CD4-positive, alpha-beta T cell treated with Interleukin-2 at 100 ng/mL for 4 hours (primary cell): Measurements from ENCODE around the gene SPATA21.
A peak's percentile ranks its signal among the peaks of the same experiment; 100 is the strongest.

Experiments used
- DNase-seq: peaks from one replicate; pipeline ENCODE4 v3.0.0-alpha.2; 2020; ENCODE audit warnings: low spot score

Gene SPATA21

DNA sequence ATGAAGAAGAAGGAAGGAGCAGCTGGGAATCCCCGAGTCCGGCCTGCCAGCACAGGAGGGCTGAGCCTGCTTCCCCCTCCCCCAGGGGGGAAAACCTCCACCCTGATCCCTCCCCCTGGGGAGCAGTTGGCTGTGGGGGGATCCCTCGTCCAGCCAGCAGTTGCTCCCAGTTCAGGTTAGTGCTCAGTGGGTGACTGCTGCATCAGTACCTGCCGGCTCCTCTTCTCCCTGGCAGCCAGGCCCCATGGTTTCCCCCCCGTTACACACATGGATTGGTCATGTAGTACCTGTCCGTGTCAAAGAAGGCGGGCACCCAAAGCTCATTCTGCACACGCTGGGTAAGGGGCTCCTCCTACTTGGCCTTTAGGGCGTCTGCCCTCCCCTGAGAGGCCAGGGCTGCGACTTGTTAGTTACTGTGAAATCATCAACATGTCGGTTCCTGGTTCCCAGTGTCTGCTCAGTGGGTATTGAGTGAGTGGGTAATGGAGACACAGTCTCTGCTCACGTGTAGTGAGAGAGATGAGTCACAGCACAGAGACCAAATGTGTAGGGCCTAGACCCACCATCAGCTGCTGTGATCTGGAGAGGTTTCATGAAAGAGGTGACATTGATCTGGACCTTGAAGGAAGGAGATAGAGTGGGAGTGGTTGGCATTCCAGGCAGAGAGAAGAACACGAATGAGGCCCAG is 14.8 kb upstream of the SPATA21 start:
- DNase-seq = no peak

GRCh38 chr1:16450863-16451481 is 13.7 kb upstream of the SPATA21 start:
- DNase-seq = no peak

DNA sequence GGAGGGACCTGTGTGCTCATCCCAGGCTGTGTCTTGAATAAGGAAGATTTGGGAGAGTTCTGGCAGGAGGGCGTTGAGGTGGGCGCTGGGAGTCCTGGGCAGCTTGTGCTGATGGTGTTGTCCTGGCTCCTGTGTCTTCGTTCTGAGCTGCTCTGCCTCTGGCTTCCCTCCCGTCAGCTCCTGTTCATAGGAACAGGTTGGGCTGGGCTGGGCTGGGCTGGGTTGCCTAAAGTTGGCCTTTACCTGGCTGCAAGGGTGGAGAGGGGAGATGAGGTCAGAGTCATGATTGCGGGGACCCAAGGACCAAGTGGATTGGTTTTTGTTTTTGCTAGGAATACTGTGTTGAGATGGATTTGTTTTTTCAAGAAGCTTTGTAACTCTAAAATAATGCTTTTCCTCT is 12.4 kb upstream of the SPATA21 start:
- no peak for DNase-seq

DNA sequence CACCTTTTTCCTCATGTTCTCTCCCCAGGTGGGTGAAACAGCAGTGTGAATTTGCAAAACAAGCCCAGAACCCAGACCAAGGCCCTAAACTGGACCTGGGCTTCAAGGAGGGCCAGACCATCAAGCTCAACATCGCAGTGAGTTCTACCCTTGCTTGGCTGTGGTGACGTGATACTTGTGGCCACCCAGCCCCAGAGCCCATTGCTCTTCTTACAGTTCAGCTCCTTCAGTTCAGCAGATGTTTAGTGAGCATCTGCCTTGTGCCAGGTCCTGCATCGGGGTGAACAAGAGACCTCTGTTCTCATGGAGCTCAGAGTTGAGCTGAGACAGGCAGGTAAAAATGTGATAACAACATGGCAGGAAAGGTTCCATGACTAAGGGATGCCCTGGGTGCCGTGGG is 11.8 kb upstream of the SPATA21 start:
- no peak for DNase-seq

GRCh38 chr1:16447641-16448040 is 10.4 kb upstream of the SPATA21 start:
- DNase-seq = no peak

DNA sequence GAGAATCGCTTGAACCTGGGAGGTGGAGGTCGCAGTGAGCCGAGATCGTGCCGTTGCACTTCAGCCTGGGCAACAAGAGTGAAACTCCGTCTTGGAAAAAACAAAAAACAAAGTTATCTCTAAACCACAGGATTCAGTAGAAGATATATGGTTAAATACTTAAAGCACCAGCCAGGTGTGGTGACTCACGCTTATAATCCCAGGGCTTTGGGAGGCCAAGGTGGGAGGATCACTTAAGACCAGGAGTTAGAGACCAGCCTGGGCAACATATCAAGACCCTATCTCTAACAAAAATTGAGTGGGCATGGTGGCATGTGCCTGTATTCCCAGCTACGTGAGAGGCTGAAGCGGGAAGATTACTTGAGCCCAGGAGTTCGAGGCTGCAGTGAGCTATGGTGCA is 8.9 kb upstream of the SPATA21 start:
- DNase-seq = no peak

GRCh38 chr1:16445052-16445451 is 7.8 kb upstream of the SPATA21 start:
- no peak for DNase-seq

DNA sequence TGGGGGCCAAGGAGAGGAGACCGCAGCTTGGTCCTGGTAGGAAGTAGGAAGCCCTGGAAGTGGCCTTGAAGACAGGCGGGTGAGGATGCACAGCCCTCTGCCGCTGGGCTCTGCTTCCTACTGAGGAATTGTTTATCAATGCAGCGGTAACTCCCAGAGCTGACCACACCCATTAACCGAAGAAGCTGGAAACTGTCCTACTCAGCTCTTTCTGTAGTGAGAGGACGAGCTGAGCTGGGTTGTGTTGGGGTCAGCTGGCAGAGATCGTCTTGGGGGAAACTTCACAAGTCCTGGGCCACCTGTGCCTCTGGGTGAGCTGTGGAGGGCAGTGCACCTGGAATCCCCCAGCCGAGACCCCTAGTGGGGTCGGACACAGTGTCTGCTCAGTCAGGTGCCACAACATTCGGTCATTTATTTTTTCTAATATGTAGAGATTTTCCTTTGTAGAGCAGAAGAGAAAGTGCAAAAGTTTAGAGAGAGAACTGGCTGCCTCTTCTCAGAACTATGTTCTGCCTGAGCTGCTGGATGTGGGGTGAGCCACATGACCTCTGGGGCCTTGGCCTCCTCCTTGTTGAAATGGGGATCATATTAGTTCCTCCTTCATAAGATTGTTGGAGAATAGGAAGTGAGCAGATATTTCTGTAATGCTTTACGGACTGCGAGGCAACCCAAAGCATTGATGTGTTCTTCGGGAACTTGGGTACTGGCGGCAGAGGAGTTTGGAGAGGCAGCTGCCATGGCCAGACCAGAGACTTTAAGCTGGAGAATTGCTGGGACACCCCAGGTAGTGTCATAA is 6.9 kb upstream of the SPATA21 start:
- DNase-seq = no peak

DNA sequence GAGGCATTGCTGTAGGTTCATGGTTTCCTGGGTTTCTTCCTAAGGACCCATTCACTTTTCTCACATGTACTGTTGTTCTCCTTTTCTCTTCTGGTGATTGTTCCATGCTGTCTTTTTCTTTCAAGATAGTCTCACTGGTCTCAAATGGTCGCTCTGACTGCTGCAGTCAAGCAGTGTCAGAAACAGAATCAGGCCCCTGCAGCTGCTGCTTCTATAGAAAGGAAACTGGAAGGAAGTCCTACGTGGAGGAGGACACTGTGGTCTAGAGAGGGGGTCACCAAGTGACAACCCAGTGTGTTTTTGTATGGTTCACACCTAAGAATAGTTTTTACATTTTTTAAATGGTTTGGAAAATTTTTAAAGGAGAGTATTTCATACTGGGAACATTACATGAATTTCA is 5.7 kb upstream of the SPATA21 start:
- no peak for DNase-seq

- peak; percentile 23 for DNase-seq
Observed at GRCh38 chr1:16442265-16442664, 5.0 kb upstream of the SPATA21 start.

DNA sequence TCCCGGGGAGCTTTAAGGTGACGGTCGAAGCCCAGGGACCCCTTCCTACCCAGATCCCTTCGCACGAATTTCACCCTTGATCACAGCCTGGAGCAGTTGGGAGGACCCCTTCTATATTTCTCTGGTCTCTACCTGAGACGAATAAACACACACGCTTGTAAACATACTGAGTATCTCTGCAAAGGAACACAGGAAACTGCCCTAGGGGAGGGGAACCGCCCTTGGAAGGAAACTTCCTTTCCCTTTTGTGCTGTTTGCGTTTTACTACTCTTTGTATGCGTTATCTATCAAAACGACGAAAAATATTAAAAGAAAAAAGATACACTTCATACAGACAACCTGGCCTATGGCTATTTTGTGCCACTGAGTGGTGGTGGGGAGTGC is 4.0 kb upstream of the SPATA21 start:
- no peak for DNase-seq

DNA sequence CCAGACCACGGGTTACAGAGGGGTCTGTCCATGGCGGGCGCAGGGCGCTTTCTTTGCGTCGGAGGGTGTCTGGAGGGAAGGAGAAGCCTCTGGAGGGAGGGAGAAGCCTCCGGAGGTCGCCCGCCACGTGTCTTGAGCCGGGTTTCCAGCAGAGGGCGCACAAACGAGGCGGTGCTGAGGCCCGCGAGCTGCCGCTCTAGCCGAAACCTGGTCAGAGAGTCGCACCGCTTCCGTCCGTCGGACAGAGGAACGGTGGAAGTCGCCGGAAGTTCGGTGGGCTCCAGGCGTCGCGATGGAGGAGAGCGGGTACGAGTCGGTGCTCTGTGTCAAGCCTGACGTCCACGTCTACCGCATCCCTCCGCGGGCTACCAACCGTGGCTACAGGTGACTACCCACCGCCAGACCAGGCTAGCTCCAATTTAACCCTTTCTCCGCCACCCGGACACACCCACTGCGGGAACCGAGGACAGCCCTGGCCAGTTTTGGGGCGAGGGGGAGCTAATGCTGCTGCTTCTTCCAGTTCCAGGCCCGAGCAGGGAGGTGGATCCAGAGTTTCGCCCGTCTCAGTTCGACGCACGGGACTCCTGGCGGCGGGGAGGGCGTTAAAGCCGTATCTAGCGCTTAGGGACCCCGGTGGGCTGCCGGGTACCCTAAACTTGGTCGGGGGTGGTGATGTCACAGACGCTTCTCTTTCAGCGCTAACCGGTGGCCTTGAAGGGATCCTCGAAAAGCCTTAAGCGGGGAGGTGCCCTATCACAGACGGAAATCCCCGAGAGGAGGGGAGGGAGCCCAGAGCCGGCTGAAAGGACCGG is 3.5 kb upstream of the SPATA21 start, which contains the start of gene NECAP2:
Gene NECAP2 (plus strand): TSS at position 255 of the 812 bp plus-strand sequence. CDS start 38 bp downstream, at position 293.
- peak; percentile 93 for DNase-seq

GRCh38 chr1:16440131-16440469 is 2.9 kb upstream of the SPATA21 start:
- no peak for DNase-seq

GRCh38 chr1:16438924-16439323 is 1.7 kb upstream of the SPATA21 start:
- DNase-seq = no peak

GRCh38 chr1:16438516-16438915 is 1.3 kb upstream of the SPATA21 start:
- no peak for DNase-seq

DNA sequence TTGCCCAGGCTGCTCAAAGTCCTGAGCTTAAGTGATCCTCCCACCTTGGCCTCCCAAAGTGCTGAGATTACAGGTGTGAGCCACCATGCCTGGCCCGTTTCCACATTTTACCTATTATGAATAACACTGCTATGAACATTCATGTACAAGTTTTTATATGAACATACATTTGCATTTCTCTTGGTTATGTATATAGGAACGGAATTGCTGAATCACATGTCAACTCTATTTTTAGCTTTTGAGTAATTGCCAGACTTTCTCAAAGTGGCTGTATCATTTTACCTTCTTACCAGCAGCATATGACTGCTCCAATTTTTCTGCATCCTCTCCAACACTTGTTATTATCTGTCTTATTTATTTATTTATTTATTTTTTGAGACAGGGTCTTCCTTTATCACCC is 2.7 kb downstream of the SPATA21 start:
- DNase-seq = no peak

DNA sequence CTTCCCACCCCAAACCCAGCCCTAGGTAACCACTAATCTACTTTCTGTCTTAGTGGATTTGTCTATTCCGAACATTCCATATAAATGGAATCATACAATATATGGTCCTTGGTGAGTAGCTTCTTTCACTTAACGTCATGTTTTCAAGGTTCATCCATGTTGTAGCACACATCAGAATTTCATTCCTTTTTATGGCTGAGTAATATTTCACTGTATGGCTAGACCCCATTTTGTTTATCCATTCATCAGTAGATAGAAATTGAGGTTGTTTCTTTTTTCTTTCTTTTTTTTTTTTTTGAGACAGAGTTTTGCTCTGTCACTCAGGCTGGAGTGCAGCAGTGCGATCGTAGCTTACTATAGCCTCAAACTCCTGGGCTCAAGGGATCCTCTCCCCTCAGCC is 3.2 kb downstream of the SPATA21 start:
- DNase-seq = no peak

- no peak for DNase-seq
Observed at GRCh38 chr1:16433030-16433429, 4.2 kb downstream of the SPATA21 start.

DNA sequence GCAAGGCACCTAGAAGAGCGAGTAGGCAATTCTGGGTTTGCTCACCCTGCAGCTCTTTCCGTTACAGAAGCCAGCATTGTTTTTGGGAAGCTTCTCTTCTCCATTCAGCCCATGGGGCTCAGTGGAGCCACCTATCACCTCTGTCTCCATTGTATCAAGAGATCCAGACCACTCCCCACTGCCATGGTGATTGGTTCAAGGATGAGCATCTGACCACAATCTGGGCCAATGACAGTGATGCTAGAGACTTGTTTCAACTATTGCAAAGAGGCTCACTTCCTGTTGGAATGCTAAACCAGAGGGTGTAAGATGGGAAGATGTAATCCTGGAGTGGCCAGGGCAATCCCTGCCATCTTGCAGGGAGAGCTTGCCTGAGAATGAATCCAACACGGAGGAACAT is 6.6 kb downstream of the SPATA21 start:
- DNase-seq = no peak

DNA sequence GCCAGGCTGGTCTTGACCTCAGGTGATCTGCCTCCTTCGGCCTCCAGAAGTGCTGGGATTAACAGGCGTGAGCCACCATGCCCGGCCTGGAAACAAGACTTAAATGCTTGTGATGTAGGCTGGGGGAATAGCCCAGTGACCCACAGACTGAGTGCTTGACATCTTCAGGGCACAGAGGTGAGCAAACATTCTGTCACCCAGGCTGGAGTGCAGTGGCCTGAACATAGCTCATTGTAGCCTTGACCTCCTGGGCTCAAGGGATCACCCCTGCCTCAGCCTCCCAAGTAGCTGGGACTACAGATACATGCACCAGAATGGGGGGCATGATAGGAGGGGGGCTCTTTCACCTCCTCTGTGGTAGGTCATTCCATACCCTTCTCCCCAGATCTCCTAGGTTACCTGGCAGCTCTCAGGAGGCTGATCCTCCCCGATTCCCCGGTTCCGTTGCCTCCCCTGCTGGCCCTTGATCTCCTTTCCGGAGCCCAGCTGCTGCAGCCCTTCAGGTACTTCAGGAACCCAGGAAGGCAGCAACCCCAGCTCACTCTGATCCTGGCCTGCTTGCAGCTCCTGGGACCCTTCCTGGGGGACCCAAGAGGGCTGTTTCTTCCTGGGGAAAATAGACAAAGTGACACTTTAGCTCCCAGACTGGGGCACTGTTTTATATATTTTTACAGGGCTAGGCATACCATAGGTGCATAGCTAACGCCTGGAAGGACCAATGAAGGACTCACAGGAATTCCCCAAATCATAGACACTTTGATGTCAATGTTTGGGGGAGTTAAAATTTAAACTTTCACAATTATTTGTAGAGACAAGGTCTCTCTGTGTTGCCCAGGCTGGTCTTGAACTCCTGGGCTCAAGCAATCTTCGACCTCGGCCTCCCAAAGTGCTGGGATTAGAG is 11.8 kb downstream of the SPATA21 start:
- DNase-seq = no peak

DNA sequence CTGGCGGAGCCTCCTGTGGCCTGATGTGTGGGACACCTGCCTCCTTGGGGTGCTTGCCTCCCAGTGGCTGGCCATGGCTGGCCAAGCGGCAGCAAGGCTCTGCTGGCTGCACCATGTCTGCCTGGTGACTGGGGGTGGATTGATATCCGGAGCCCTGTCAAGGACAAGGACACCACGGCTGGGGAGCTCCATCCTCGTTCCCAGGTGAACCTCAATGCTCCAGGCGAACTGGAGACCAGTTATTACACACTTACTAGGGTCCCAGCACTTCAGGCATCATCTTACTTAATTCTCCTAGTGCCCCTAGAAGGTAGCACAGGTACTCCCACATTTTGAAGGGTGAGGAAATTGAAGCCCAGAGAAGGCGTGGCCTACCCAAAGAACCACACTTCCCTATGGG is 15.2 kb downstream of the SPATA21 start:
- no peak for DNase-seq
